SH-SY5Y (cell line): ENCODE data around the gene DPP6.

ENCODE experiments used
- GATA2 ChIP-seq: IDR thresholded peaks from 2 replicates; pipeline ENCODE4 v1.6.1; 2011; ENCODE audit warnings: mild to moderate bottlenecking, low read depth, low read length
- GATA3 ChIP-seq: IDR thresholded peaks from 2 replicates; pipeline ENCODE4 v1.6.1; 2011; ENCODE audit warnings: low read depth, mild to moderate bottlenecking, low read length, moderate library complexity

Gene DPP6

DNA sequence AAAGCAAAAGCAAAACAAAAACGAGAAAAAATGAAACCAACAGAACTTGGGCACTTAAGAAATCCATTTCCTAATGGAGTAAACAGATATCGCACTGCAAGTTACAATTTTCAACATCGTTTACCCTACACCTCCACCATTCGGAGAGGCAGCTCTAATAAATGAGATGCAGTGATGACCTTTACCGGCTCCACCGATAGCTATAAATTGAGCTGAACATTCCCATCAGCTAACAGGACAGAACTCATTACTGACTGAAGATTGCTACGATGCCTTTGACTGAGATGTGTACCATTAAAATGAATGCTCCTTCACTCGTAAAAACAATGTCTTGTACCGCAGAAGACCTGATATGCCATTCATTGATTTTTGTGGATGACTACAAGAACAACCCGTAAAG, 465.6 kb downstream of the DPP6 start:
- no peak for TF ChIP-seq GATA3
- TF ChIP-seq GATA2 = no peak

DNA sequence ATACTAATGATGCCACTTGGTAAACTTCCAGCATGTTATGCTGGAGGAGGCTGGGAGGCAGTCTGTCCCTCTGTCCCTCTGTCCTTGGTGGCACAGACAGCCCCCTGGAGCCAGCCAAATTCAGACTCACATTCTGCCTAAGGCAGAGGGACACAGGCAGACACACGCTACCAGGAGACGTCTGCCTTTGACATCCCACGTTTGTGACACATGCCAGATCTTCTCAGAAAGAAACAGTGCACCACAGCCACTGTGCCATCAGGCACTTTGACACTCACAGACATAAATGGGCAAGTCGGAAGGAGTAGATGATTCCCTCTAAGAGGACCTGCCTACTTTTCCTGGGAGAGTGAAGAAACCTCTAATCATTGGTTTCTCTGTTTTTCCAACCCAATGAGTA, 467.0 kb downstream of the DPP6 start:
- TF ChIP-seq GATA2 = no peak
- no peak for TF ChIP-seq GATA3

DNA sequence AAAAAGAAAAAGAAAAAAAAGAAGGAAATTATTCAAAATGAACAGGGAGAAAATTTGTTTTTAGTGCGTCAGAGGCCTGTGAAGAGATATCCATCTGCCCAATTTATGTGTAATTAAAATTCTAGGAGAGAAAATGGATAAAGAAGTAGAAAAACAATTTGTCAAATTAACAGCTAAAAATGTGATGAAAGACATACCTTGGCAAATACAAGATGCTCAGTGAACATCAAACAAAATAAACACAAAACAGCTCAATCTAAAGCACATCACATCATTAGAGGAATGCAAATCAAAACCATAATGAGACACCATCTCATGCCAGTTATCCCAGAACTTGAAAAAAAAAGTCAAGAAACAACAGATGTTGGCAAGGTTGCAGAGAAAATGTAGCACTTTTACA, 477.9 kb downstream of the DPP6 start:
- no peak for TF ChIP-seq GATA2
- no peak for TF ChIP-seq GATA3

DNA sequence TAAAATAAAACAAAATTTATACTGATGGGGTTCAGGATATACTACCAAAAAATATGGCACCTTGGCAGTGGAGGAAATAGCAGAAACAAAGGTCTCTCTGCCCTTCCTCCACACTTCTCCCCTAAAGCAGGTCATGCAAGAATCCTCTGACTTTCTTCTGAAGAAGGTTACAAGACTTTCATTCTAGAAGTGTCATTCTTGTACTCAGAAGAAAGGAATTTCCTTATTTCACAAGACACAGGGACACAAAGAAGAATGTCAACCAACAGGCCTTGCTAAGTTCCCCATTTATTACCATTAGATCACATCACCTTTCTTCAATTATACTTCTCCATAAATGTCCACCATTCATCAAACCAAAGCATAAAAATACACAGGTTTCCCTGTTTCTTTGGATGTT, 480.6 kb downstream of the DPP6 start:
- TF ChIP-seq GATA2 = no peak
- TF ChIP-seq GATA3 = no peak

DNA sequence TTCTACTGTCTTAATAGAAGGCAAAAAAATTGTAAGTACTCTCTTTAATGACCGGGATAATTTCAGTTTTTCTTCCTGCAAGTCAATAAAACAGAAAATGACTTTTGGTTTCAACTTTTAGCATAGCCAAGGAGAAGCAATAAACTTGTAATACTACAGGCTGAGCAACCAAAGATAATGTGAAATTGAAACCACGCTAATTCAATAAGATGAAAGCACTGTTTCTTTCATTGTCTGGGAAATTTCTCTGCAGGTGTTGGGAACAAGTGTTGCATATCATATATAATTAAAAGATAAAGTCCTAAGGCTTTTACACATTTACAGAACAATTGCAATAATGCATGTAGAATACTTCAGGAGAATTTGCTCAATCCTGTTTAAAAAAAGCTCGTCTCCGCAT, 488.4 kb downstream of the DPP6 start:
- no peak for TF ChIP-seq GATA3
- TF ChIP-seq GATA2 = no peak

DNA sequence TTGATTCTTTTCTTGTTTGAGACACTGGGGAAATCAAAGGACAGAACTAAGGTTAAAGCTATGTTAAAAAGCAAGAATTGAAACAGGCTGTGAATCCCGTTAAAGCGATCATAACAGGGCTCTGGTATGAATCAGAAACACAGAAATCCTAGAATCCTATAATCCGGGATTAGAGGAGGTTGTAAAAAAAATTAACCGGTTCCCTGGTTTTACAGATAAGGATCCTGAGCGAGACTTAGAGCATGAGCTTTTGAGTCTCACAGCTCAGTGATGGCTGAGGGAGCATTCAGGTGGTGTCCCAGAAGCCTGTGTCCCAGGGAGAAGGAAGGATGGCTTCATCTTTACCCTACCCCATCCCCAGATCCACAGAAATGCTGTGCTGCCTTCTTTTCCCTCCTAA, 489.4 kb downstream of the DPP6 start:
- TF ChIP-seq GATA2 = 0 out of 2 replicates have a peak, but pooled peaks have one; percentile 24
- no peak for TF ChIP-seq GATA3

DNA sequence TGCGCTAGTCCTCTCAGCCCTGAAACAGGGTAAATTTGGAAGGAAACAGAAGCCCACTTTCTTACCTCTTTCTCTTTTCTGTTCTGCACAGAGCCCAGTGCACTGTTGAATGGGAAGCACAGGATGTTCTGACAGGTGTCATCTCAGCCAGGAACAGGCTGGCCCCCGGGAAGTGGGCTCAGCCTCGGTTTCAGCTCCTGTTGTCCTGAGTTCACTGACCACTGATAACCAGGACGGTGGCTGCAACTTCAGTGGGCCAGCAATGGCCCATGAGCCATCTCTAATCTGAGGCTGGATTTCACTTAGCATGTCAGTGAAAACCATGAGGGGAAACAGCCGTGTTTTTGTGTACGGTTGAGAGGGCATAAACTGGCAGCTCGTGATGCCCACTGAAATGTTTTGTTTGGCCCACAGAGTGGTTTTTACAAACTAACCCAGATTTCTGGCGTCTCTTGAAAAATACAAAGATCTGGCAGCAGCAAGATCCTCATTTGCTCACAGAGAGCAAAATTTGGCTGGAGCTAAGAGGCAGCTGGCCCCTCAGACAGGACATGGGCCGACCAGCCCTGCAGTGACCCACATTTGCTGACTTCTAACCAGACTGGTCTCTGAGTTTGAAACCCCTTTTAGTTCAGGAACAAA, 494.9 kb downstream of the DPP6 start:
- 0 out of 2 replicates have a peak, but pooled peaks have one; percentile 13 for TF ChIP-seq GATA2
- no peak for TF ChIP-seq GATA3

DNA sequence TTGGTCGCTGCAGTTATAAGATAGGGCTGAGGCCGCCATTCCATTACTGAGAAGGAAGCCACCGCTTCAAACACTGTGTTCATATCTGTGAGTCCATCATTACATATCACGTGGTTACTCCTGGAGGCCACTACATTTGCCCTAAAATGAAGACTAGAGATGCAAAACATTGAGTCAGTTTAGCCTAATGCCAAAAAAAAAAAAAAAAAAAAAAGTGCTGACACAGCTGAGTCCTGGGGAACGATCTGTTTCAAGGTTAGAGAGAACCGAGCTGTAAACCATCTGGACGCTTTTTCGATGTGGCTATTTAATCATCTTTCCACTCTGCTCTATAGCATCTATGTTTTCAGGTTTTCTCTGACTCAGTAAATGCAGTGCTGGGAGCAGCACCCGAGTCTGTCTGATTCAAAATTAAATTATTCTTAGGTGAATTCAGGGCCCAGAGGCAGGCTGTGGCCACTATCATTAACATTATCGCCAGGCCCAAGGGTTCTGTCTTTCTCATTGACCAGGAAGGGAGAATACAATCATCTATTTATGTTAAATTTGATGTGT, 501.6 kb downstream of the DPP6 start:
- TF ChIP-seq GATA3 (peak; percentile 86), GATA2 (peak; percentile 89)

DNA sequence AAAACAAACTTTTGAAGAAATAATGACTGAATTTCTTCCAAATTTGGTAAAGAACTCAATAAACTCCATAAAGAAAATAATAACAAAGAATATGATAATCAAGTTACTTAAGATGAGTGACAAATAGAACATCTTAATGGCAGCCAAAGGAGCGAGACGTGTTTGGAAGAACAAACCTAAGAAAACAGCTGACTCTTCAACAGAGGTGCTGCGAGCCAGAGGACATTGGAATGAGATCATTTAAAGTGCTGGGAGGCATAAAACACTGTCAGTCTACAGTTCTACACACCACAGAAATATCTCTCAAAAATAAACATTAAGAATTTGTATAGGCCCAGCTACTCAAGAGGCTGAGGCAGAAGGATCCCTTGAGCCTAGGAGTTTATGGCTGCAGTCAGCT, 507.3 kb downstream of the DPP6 start:
- TF ChIP-seq GATA2 = no peak
- no peak for TF ChIP-seq GATA3

DNA sequence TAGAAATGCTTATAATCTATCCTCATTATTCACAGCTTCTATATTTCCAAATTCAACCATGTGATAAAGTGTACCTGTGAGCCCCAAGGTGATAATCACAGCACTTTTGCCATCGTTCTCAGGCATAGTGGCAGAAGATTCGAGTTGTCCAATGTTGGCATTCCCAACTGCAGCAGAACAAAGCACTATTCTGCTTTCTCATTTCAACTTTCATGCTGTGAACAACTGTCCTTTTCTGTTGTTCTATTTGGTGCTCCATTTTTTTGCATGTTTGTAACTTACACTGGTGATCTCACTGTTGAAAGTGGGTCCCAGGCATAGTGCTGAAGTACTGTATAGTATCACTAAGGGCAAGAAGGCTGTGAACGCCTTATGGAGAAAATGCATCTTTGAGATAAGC, 512.5 kb downstream of the DPP6 start:
- TF ChIP-seq GATA3 (no peak), GATA2 (no peak)

DNA sequence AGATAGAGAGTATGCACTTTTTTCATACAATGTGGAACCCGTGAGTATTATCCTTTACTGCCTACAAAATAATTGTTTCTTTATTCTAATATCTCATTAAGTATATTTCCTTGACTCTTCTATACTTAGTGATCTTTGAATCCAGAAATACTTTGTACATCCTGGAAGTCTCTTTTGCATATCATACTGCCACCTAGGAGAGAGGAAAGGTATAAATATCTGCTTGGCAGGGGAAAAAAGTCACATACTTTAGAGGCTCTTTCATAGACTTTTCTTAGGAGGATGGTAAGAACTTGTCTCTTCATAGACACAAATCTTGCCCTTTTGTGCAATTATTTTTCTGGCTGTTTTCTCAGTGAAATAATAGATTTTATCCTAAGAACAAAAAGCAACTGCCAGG, 514.7 kb downstream of the DPP6 start:
- TF ChIP-seq GATA2 (no peak), GATA3 (no peak)

DNA sequence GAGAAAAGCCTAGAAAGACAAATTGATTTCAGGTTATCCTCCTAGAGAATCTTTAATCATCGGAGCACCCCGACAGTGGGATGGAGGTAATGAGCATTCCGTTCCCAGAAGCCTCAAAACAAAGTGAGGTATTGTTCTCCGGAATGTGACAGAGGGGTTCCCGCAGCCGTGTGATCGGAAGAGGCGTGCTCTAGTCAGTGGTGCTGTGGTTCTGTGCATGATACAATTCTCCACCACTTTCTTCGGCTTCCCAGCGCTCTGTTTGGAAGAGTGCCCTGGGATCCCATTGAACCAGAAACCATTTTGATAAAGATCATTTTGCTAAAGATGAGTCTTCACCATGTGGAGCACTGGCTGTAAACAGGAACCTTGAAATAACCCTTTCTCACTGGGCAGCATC, 516.1 kb downstream of the DPP6 start:
- TF ChIP-seq GATA2 (peak; percentile 42; the same call in 1 of the 2 replicates), GATA3 (no peak)

DNA sequence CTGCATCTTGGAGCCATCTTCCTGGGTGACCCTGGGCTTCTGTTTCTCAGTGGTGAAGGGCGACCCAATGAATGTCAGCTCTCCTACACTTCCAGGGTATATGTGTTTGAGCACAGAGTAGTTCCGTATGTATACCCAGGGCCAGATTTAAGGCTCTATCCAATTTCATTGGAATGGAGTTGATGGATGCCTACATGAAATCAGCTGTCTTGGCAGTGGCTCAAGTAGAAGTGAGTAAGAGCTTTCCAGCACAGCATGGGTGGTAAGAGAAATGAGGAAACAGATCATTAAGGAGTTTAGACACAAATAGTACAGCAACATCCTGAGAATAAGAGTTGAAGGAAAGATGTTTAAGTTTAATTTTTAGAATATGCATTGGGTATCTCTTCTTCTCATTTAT, 517.7 kb downstream of the DPP6 start:
- TF ChIP-seq GATA3 (no peak), GATA2 (no peak)

DNA sequence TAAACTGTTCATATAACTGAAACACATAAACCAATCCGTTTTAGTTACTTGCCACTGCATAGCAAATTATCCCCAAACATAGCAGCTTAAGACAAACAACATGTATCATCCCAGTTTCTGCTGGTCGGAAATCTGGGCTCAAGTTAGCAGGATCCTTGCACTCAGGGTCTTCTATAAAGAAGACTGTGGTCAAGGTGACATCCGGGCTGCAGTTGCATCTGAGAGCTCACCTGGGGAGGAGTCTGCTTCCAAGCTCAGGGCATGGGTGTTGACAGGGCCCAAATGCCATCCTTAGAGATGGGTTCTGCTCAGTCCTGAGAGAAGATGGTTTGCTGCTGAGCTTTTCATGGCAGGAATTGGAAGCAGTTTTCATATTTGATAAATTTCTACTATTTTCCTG, 519.6 kb downstream of the DPP6 start:
- no peak for TF ChIP-seq GATA2

DNA sequence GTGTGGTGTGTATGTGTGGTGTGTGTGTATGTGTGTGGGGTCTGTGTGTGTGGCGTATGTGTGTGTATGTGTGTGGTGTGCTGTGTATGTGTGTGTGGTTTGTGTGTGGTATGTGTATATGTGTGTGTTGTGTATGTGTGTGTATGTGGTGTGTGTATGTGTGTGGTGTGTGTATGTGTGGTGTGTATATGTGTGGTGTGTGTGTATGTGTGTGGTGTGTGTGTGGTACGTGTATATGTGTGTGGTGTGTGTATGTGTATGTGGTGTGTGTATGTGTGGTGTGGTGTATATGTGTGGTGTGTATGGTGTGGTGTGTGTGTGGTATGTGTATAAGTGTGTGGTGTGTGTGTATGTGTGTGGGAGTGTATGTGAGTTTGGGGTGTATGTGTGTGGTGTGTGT, 522.0 kb downstream of the DPP6 start:
- TF ChIP-seq GATA2 = no peak

DNA sequence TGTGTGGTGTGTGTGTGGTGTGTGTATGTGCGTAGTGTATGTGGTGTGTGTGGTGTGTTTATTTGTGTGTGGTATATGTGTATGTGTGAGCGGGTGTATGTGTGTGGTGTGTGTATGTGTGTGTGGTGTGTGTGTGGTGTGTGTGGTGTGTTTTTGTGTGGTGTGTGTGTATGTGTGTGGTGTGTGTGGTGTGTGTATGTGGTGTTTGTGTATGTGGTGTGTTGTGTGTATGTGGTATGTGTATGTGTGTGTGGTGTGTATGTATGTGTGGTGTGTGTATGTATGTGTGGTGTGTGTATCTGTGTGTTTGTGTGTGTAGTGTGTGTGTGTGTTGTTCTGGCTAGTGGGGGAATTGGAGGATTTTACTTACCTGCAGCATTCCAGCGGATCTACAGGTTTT, 523.3 kb downstream of the DPP6 start:
- TF ChIP-seq GATA2 (no peak), GATA3 (no peak)
